ENCODE measurements around the gene NOM1.

Gene NOM1

DNA sequence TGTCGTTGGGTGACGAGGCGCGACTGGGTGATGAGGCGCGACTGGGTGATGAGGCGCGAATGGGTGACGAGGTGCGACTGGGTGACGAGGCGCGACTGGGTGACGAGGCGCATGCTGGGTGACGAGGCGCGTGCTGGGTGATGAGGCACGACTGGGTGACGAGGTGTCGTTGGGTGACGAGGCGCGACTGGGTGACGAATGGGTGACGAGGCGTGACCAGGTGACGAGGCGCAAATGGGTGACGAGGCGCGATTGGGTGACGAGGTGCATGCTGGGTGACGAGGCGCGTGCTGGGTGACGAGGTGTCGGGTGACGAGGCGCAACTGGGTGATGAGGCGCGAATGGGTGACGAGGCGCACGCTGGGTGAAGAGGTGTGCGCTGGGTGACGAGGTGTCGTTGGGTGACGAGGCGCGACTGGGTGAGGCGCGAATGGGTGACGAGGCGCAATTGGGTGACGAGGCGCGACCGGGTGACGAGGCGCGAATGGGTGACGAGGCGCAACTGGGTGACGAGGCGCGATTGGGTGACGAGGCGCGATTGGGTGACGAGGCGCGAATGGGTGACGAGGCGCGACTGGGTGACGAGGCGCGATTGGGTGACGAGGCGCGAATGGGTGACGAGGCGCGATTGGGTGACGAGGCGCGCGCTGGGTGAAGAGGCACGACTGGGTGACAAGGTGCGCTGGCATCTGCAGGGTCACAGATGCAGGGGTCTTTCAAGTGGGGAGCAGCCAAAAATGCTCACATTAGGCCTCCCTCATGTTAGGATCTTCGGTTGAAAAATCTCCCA lies 7.9 kb upstream of the NOM1 start:
- H3K36me3 ChIP-seq: no peaks in the 10 kb centered on the region
- TF ChIP-seq CTCF (IDR thresholded peaks at IDR 0.05; ENCODE audit: low read depth, low read length): no peak
- no peaks in the 10 kb centered on the region for H3K9me3 ChIP-seq (ENCODE audit: severe bottlenecking)
- no peak overlapping the region for H3K27ac ChIP-seq
- no peaks in the 10 kb centered on the region for H3K27me3 ChIP-seq (ENCODE audit: insufficient read depth, low read depth, severe bottlenecking)
- DNase-seq: no peak
- H3K4me3 ChIP-seq (ENCODE audit: low read depth, low read length): no peak overlapping the region

GRCh38 chr7:156942708-156943090 lies 6.8 kb upstream of the NOM1 start:
- no peak for TF ChIP-seq CTCF (IDR thresholded peaks at IDR 0.05; ENCODE audit: low read depth, low read length)
- Histone ChIP-seq H3K27me3 (ENCODE audit: insufficient read depth, low read depth, severe bottlenecking) (no peaks in the 10 kb centered on the region), H3K9me3 (ENCODE audit: severe bottlenecking) (no peaks in the 10 kb centered on the region), H3K4me3 (ENCODE audit: low read depth, low read length) (no peak overlapping the region), H3K27ac (no peak overlapping the region), H3K36me3 (no peaks in the 10 kb centered on the region)
- no peak for DNase-seq

DNA sequence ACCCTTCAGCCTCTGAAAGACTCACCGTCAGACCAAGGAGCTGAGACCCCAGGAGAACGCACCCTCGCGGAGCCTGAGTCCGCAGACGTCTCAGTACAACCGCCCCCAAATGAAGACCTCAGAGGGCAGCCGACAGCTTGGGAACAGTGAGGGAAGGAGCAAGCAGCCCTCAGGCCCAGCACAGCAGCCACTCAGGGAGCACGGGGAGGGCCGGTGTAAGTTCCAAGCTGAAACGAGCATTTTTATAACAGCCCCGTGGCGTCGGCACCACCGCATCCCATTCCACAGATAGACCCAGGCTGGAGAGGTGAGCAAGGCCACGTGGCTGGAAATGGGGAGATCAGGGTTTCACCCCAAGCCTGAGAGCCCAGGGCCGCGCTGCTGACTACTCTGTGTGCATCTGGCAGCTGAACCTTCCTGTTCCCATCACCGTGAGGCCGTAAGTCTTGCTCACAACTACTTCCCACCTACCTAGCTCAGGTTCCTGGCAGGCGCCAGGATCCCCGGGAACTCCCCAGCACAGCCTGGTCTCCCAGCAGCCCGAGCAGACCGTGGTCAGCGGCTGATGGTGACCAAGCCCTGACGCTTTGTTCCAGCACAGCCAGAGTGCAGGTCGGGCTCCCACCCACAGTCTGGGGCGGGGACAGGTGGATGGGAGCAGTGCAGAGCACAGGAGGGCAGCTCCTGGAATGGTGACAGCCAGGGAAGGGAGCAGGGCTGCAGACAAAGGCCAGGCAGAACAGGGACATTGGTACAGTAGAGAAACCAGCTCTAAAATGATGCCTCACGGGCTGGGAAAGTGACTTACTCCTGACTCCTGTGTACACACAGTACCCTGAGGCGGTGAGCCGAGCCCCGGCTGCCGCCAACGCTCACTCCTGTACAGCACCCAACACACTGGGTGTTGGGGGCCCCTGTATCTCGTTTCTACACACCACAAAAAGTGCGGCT lies 6.1 kb upstream of the NOM1 start:
- no peak for DNase-seq
- Histone ChIP-seq H3K4me3 (ENCODE audit: low read depth, low read length) (no peak overlapping the region), H3K27ac (no peak overlapping the region), H3K27me3 (ENCODE audit: insufficient read depth, low read depth, severe bottlenecking) (no peaks in the 10 kb centered on the region), H3K36me3 (no peaks in the 10 kb centered on the region), H3K9me3 (ENCODE audit: severe bottlenecking) (no peaks in the 10 kb centered on the region)
- TF ChIP-seq CTCF (IDR thresholded peaks at IDR 0.05; ENCODE audit: low read depth, low read length): no peak

- Histone ChIP-seq H3K4me3 (ENCODE audit: low read depth, low read length) (no peak overlapping the region), H3K27ac (no peak overlapping the region), H3K36me3 (peaks cover 3% of the 10 kb centered on the region; the same call in 1 of the 2 replicates), H3K9me3 (ENCODE audit: severe bottlenecking) (no peaks in the 10 kb centered on the region), H3K27me3 (ENCODE audit: insufficient read depth, low read depth, severe bottlenecking) (no peaks in the 10 kb centered on the region)
- DNase-seq: no peak
- TF ChIP-seq CTCF (IDR thresholded peaks at IDR 0.05; ENCODE audit: low read depth, low read length): no peak
Measured at GRCh38 chr7:156944876-156945275, 4.6 kb upstream of the NOM1 start.

DNA sequence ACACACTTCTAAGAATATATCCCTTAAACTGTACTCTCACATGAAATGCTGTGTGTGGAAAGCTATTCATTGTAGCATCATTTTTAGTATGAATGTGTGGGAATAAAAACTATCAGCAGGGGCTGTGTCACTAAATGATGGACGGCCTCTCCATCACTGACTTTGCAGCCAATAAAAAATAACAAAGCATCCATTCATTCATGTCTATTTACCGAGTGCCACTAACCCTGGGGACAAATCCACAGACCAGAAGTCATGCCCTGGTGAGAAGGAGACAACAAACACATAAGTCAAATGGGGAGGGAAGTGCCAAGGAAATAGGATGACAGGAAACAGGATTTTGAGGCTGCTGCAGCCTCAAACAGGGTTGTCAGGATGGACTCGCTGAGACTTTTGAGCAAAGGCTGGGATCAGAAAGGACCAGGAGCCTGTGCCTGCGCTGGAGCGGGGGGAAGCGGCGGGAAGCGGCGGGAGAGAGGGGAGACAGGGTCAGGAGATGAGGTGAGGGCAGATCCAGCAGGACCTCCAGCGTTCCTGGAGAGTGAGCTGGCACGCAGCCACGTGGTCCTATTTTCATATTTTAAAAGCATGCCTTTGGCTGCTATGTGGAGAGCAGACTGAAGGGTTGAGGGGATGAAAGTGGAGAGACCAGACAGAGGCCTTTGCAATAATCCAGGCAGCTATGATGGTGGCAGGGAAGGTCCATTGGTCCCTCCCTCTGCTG lies 2.2 kb upstream of the NOM1 start:
- H3K9me3 ChIP-seq (ENCODE audit: severe bottlenecking): no peaks in the 10 kb centered on the region
- TF ChIP-seq CTCF (IDR thresholded peaks at IDR 0.05; ENCODE audit: low read depth, low read length): no peak
- no peaks in the 10 kb centered on the region for H3K27me3 ChIP-seq (ENCODE audit: insufficient read depth, low read depth, severe bottlenecking)
- H3K4me3 ChIP-seq (ENCODE audit: low read depth, low read length): no peak overlapping the region
- peaks cover 12% of the 10 kb centered on the region for H3K36me3 ChIP-seq
- no peak overlapping the region for H3K27ac ChIP-seq
- no peak for DNase-seq
